ENCODE measurements around the gene BRINP1.

The BRINP1 gene

DNA sequence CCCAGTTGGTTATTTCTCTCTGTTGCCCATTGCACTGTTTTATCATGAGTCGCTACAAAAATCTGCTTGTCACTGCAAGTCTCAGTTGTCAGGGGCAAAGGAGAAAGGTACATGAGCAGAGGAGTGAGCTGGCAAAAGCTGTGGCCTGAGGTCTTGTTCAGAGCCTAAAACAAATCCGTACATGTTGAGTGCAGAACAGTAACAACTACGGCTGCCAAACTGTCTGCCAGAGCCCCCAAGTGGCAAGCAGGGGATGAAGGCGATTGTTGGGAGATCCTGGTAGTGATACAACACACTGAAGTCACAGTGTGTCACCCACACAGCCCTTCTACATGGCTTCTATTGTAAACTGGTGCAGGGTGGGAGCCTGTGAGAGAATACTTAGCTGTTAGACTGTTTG, 50.9 kb downstream of the BRINP1 start:
- no peak for TF ChIP-seq YY1 (IDR thresholded peaks at IDR 0.05; ENCODE audit: low read depth)

GRCh38 chr9:119313846-119314245, 55.4 kb downstream of the BRINP1 start:
- TF ChIP-seq TEAD4 (IDR thresholded peaks at IDR 0.05) (no peak), EP300 (IDR thresholded peaks at IDR 0.05; ENCODE audit: borderline replicate concordance) (no peak), CEBPB (IDR thresholded peaks at IDR 0.05) (no peak)

DNA sequence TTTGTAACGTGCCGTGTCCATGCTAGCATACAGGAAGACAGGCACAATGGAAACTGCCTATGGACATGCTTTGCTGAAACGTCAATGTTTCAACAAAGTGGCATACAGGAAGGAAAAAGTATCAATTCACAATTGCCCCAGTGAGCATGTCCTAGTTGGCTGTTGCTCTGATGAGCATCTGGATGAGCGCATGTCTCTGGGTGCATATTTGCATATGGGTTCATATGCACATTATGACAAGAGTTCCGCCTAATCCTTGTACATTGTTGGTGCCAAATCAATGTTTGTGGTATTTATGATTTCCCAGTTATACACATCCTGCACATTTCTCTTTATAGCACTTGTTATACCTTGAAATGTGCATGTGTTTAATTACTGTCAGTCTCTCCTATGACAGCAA, 58.5 kb downstream of the BRINP1 start:
- TF ChIP-seq ZBTB7A (IDR thresholded peaks at IDR 0.05; ENCODE audit: low read depth) (no peak), CREB1 (IDR thresholded peaks at IDR 0.05; ENCODE audit: low read depth) (no peak), REST (IDR thresholded peaks at IDR 0.05; ENCODE audit: low read depth) (no peak), EP300 (IDR thresholded peaks at IDR 0.05; ENCODE audit: borderline replicate concordance) (no peak), TCF12 (IDR thresholded peaks at IDR 0.05; ENCODE audit: low read depth) (no peak), NFIC (IDR thresholded peaks at IDR 0.05) (no peak), TEAD4 (IDR thresholded peaks at IDR 0.05) (no peak), USF1 (IDR thresholded peaks at IDR 0.05) (no peak), RAD21 (IDR thresholded peaks at IDR 0.05; ENCODE audit: low read depth) (no peak), YY1 (IDR thresholded peaks at IDR 0.05; ENCODE audit: low read depth) (no peak), FOXM1 (IDR thresholded peaks at IDR 0.05; ENCODE audit: borderline replicate concordance, low read depth) (no peak), TAF1 (IDR thresholded peaks at IDR 0.05; ENCODE audit: low read depth) (no peak), CEBPB (IDR thresholded peaks at IDR 0.05) (no peak), EGR1 (IDR thresholded peaks at IDR 0.05) (no peak)
- TF ChIP-seq, protein P1, sequence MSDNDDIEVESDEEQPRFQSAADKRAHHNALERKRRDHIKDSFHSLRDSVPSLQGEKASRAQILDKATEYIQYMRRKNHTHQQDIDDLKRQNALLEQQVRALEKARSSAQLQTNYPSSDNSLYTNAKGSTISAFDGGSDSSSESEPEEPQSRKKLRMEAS (IDR thresholded peaks at IDR 0.05): no peak

GRCh38 chr9:119307471-119307870, 61.8 kb downstream of the BRINP1 start:
- TF ChIP-seq USF1 (IDR thresholded peaks at IDR 0.05): no peak
- TF ChIP-seq YY1 (IDR thresholded peaks at IDR 0.05; ENCODE audit: low read depth): no peak
- TF ChIP-seq REST (IDR thresholded peaks at IDR 0.05; ENCODE audit: low read depth): no peak
- TF ChIP-seq RAD21 (IDR thresholded peaks at IDR 0.05; ENCODE audit: low read depth): no peak
- no peak for TF ChIP-seq FOXM1 (IDR thresholded peaks at IDR 0.05; ENCODE audit: borderline replicate concordance, low read depth)
- no peak for TF ChIP-seq TCF12 (IDR thresholded peaks at IDR 0.05; ENCODE audit: low read depth)
- TF ChIP-seq EP300 (IDR thresholded peaks at IDR 0.05; ENCODE audit: borderline replicate concordance): no peak
- TF ChIP-seq TEAD4 (IDR thresholded peaks at IDR 0.05): no peak
- no peak for TF ChIP-seq TAF1 (IDR thresholded peaks at IDR 0.05; ENCODE audit: low read depth)
- no peak for TF ChIP-seq CEBPB (IDR thresholded peaks at IDR 0.05)
- TF ChIP-seq, protein P1 (IDR thresholded peaks at IDR 0.05): no peak
- TF ChIP-seq EGR1 (IDR thresholded peaks at IDR 0.05): no peak
- TF ChIP-seq NFIC (IDR thresholded peaks at IDR 0.05): no peak
- no peak for TF ChIP-seq CREB1 (IDR thresholded peaks at IDR 0.05; ENCODE audit: low read depth)
- TF ChIP-seq ZBTB7A (IDR thresholded peaks at IDR 0.05; ENCODE audit: low read depth): no peak

GRCh38 chr9:119304555-119304954, 64.7 kb downstream of the BRINP1 start:
- TF ChIP-seq NFIC (IDR thresholded peaks at IDR 0.05) (no peak), TAF1 (IDR thresholded peaks at IDR 0.05; ENCODE audit: low read depth) (no peak), FOXM1 (IDR thresholded peaks at IDR 0.05; ENCODE audit: borderline replicate concordance, low read depth) (no peak), USF1 (IDR thresholded peaks at IDR 0.05) (no peak)

DNA sequence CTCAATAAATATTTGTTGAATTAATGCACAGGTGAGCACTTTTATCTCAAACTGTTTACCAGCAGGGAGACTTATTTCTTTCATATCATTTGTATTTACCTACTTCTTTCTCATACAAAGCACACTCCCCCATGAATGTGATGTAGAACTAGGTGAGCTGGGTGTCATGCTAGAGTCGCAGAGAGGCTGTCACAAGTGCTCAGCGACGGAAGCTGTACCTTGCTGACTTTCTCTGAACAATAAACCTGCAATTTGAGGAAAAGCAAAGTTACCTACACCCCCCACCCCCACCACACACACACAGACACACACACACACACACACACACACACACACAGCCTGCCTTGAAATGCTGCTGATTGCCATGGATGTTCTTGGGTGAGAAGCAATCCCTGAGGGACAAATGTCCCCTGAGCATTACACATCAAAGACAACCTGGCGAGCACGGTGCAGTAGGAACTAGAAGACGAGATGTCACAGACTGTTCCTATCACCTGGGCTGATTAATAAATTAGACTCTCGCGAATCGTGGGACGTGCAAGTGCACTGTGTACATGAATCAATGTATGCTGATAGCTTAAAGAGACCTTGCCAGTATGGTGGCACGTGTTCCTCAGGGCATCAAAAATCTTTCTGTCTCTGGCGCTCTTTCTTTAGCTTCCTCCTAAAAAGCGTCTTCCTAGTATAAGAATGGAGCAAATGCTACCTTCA, 66.1 kb downstream of the BRINP1 start:
- TF ChIP-seq YY1 (IDR thresholded peaks at IDR 0.05; ENCODE audit: low read depth) (no peak), RAD21 (IDR thresholded peaks at IDR 0.05; ENCODE audit: low read depth) (no peak), NFIC (IDR thresholded peaks at IDR 0.05) (no peak), USF1 (IDR thresholded peaks at IDR 0.05) (no peak), TAF1 (IDR thresholded peaks at IDR 0.05; ENCODE audit: low read depth) (no peak), TCF12 (IDR thresholded peaks at IDR 0.05; ENCODE audit: low read depth) (no peak), EGR1 (IDR thresholded peaks at IDR 0.05) (no peak), REST (IDR thresholded peaks at IDR 0.05; ENCODE audit: low read depth) (no peak), EP300 (IDR thresholded peaks at IDR 0.05; ENCODE audit: borderline replicate concordance) (no peak), FOXM1 (IDR thresholded peaks at IDR 0.05; ENCODE audit: borderline replicate concordance, low read depth) (no peak), CREB1 (IDR thresholded peaks at IDR 0.05; ENCODE audit: low read depth) (no peak), CEBPB (IDR thresholded peaks at IDR 0.05) (no peak)
- TF ChIP-seq, protein P1 (IDR thresholded peaks at IDR 0.05): no peak
